GM21786 (cell line): Measurements from ENCODE around the gene MPHOSPH6.
"Not testable (repeated sequence)": the region's sequence is repeated elsewhere in the genome, so short reads cannot be mapped to it uniquely, and the experiment has no call there.

Experiments used
- ATAC-seq: cut with Tn5 transposase; IDR thresholded peaks from one replicate; pipeline ENCODE4 v1.9.1; 2021; ENCODE audit not compliant: unreplicated experiment

The MPHOSPH6 gene

GRCh38 chr16:82124651-82125050, 45.4 kb downstream of the MPHOSPH6 start:
- ATAC-seq = no peak

- no peak for ATAC-seq
Measured at GRCh38 chr16:82119405-82119804, 50.6 kb downstream of the MPHOSPH6 start.

- no peak for ATAC-seq
Measured at GRCh38 chr16:82118749-82119148, 51.3 kb downstream of the MPHOSPH6 start.

- ATAC-seq = no peak
Measured at GRCh38 chr16:82116535-82116934, 53.5 kb downstream of the MPHOSPH6 start.

GRCh38 chr16:82113741-82114140, 56.3 kb downstream of the MPHOSPH6 start:
- ATAC-seq = no peak

GRCh38 chr16:82111944-82112343, 58.1 kb downstream of the MPHOSPH6 start:
- no peak for ATAC-seq

GRCh38 chr16:82109266-82109665, 60.8 kb downstream of the MPHOSPH6 start:
- ATAC-seq = not testable (repeated sequence)

GRCh38 chr16:82108774-82109173, 61.2 kb downstream of the MPHOSPH6 start:
- no peak for ATAC-seq

GRCh38 chr16:82108100-82108499, 61.9 kb downstream of the MPHOSPH6 start:
- ATAC-seq = no peak

GRCh38 chr16:82105107-82105506, 64.9 kb downstream of the MPHOSPH6 start:
- ATAC-seq = no peak
